Measurements from ENCODE around the gene SGSH.

- TF ChIP-seq CTCF (IDR thresholded peaks at IDR 0.05) (no peak), POLR2AphosphoS5 (IDR thresholded peaks at IDR 0.05; ENCODE audit: insufficient read depth in 1 of 2, low read depth in 1 of 2) (no peak)
Measured at GRCh38 chr17:80169107-80169506, 51.0 kb downstream of the SGSH start.

Data from vagina (tissue), 2 donors.